SU-DHL-6 (cell line): ENCODE results near the gene SKIC8.

Experiments used
- CTCF ChIP-seq: fragments of 200-600 bp; sonication (generic); IDR thresholded peaks from one replicate; pipeline ENCODE4 v1.5.1; 2017; ENCODE audit warnings: antibody characterized with exemption, mild to moderate bottlenecking, low read length, moderate library complexity; ENCODE audit not compliant: insufficient read depth, poor library complexity, severe bottlenecking
- EZH2phosphoT487 ChIP-seq: fragments of 200-600 bp; sonication (generic), shearing (Covaris generic); conservative IDR thresholded peaks from 2 replicates; pipeline ENCODE4 v1.6.1; 2018; ENCODE audit warnings: mild to moderate bottlenecking, antibody characterized with exemption, low read length, moderate library complexity, mixed read lengths

DNA sequence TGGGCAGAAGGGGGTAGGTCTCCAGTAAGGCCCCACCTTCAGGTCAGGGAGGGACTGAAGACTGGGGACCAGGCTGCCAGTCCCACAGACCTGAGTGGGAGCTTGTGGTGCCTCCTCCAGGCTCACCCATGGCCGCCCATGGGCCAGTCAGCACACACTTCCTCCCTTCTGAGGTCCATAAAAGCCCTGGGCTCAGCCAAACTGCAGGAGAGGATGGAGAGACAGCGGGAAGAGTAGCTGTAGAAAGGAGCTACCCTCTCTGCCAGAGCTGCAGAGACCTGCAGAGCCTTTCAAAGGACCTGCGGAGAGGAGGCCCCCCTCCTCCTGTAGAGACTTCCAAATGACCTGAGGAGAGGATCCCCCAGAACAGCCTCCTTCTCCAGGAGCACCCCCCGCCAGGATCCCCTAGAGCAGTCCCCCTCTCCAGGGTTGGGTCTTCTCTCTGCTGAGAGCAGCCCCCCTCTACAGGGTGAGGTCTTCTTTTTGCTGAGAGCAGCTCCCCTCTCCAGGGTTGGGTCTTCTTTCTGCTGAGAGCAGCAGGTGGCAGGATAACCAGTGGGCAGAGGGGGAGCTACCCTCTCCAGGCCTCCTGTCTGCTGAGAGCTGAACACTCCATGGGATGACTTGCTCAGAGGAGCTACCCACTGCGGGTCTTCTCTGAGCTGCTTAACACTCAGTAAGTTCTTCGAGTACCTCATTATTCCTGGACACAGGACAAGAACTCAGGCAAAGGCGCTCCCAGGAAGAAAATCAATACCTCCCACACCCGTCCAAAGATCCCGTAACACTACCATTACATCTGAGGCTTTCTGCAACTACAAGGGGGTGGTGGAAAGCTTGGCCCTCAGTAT is 5.0 kb upstream of the SKIC8 start:
- TF ChIP-seq CTCF (no peak), EZH2phosphoT487 (no peak)
